Stimulated activated CD4-positive, alpha-beta T cell treated with anti-CD3 and anti-CD28 coated beads, Interleukin-1b, Interleukin-23, amount 100 ng/mL, for 4 hours (primary cell): Measurements from ENCODE around the gene PTBP3.

Source experiments
- DNase-seq, 2 donors: peaks; one replicate each; pipeline ENCODE4 v3.0.0-alpha.2; 2020; ENCODE audit warnings: low read depth in 2 of 2

The PTBP3 gene

DNA sequence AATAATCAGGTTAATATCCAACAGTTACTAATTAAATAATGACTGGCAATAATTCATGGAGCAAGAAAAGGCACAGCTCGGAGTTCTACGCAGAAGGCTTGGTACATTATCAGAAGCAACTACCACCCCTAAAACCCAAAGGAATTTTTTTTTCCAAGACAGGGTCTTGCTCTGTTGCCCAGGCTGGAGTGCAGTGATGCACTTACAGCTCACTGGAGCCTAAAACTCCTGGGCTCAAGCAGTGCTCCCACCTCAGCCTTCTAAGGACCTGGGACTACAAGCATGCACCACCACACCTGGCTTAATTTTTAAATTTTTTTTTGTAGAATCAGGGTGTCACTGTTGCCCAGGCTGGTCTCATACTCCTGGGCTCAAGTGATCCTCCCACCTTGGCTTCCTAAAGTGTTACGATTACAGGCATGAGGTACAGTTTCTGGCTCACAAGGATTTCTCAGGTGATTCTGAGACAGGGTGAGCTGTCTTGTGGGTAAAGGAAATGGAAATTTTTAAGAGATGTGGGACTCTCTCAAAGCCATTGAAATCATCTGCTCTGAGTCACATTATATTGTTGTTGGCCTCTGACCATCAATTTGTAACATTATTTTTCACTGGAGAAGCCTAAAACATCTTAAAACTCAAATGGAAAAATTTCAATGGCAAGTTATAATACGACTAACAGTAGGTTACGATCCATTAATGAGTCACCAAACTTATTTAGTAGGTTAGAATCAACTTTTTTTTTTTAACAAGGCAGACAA lies 26.8 kb upstream of the PTBP3 start:
- no peak for DNase-seq

DNA sequence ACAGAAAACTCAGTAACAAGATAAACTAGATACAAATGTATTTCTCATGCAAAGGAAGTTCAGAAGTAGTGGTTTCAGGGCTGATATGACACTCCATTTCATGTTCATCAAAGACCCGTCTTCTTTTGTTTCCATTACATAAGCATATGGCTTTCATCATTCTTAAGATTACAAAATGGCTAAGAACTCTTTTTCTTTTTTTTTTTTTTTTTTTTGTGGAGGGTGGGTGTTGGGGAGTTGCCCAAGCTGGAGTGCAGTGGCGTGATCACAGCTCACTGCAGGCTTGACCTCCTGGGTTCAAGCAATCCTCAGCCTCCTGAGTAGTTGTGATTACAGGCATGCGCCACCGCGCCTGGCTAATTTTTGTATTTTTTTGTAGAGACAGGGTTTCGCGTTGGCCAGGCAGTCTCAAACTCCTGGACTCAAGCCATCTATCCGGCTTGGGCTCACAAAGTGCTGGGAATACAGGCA lies 22.0 kb upstream of the PTBP3 start:
- DNase-seq = no peak

DNA sequence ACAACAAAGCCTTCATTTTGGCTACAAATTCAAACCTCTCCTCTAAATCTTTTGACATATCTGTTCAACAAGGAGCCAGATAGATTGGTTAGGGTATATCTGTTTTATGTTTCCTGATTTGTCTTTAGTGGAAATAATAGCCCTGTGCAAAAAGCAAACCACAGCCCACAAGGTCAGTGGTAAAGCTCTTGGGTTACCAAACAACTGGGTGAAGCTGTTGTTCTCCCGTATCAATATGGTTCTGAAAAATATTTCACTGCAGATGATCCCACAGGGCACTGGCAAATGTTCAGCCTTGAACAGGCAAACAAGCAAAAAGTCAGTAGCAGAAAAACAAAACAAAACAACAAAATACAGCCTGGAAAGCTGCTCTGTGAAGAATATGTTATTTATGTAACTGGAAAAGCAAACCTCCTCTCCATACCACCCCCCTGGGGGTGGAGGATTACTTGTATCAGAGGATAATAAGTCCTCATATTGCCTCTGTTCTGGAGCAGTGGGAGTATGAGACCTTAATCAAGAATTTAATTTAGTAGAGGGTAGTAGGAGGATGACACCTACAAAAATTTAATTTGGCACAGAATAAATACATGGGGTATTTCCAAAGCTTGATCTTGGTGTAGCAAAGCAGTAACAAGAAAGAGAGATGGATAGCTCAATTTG lies 20.8 kb upstream of the PTBP3 start:
- no peak for DNase-seq

DNA sequence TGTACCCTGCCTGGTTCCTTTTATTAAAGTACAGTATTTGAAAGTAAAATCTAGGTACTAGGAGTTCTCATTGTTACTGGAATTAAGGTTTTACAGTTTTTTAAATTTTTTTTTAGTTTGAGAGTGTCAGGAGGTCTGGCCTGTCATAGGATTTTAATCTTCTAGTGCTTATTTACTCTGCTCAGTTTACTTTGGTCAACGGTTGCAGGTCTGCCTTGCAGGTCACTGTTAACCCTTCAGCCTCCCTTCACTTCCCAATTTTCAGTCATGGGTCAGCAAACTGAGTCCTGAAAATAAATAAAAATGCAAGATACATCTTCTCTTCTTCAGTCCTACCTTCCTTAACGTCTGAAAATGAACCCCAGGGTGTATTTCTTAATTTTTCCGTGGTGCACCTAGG lies 18.8 kb upstream of the PTBP3 start:
- DNase-seq = no peak

DNA sequence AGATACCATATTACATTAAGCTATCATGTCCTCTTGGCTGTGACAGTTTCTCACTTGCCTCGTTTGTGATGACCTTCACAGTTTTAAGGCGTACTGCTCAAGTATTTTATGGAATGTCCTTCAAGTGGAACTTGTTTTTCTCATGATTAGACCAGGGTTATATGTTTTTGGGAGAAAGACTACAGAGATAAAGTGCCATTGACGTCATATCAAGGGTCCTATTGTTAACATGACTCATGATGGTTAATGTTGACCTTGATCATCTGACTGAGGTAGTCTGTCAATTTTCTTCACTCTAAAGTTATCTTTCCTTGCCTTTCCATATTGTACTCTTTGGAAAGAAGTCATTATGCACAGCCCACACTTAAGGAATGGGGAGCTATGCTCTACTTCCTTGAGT lies 17.8 kb upstream of the PTBP3 start:
- no peak for DNase-seq

DNA sequence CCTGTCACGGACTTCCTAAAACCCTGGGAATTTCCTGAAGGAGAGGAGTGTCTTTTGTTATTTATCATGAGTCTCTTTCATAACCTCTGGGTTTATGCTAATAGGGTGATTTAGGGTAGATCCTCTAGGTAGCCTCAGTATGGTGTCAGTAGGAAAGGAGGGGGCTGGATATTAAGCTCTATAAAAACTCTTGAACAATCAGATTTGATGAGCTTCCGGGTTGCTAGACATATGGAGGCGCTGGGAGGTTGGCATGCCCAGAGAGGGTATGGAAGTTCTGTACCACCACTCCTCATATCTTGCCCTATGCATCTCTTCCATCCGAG lies 15.6 kb upstream of the PTBP3 start:
- DNase-seq = no peak

DNA sequence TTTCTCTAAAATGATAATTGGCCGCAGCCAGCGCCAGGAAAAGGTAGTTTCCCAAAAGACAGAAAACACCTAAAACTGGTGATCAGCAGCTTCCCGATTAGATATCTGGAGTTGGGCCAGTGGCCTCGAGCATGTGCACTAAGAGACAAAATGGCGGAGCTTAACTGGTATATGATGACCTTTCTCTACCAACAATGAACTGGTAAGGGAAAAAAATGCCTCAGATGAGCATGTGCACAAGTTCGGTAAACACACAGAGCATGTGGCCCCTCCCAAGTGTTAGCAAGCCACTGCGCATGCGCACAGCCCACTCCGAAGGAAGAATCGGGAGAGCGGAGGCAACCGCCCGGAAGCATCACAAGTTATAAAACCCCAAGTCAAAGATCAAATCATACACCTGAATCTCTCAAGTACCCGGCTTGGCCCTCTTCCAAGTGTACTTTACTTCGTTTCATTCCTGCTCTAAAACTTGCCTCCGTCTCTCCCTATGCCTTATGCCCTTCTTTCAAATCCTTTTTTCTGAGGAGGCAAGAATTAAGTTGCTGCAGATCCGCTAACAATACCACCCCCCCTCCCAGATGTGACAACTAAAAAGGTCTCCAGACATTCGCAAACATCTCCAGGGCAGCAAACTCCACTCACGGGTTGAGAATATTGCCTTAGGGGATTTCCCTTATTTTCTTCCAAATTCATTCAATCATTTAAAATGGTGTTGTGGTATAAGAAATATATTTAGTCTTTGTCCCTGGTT lies 15.0 kb upstream of the PTBP3 start:
- peak; percentile 67 to 68 for DNase-seq

DNA sequence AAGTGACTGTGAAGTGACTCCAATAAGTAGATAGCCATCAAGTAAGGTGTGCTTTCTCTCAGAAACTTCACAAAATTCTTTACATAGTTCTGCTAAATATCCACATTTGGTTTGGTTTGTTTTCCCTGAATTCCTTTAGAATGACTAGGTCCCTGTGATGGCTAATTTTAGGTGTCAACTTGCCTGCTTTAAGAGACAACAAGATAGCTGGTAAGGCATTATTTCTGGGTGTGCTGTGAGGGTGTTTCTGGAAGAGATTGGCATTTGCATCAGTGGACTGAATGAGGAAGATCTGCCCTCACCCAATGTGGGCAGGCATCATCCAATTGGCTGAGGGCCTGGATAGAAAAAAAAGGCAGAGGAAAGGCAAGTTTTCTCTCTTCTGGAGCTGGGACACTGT lies 8.3 kb upstream of the PTBP3 start:
- DNase-seq = no peak

DNA sequence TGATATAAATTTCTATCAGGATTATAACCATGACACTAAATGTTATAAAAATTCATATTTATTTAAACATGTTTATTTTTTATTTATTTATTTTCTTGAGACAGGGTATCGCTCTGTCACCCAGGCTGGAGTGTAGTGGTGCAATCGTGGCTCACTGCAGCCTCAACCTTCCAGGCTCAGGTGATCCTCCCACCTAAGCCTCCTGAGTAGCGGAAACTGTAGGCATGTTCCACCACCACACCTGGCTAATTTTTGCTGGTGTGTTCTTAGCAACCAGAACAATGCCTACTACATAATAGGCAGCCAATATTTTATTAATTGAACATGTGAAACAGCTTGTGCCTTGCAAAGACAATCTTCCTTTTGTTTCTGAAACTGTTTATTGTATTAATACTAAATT lies 6.5 kb upstream of the PTBP3 start:
- no peak for DNase-seq

DNA sequence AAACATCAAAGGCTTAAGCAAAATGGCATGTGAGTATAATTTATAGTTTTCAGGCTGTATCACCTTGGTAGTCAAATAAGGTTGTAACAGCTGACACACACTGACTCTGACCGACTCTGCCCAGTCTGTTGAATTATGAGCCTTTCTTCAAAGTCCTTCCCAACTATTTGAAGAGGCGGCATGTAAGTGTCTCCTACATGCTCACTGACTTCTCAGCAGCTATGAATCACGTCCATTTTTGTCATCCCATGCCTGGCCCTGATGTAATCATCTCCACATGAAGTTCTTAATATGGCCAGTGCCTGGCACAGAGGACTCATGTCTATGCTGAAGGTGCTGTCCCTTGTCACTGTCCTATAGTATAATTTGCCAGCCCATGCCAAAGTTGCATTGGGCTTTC lies 5.1 kb upstream of the PTBP3 start:
- no peak for DNase-seq

DNA sequence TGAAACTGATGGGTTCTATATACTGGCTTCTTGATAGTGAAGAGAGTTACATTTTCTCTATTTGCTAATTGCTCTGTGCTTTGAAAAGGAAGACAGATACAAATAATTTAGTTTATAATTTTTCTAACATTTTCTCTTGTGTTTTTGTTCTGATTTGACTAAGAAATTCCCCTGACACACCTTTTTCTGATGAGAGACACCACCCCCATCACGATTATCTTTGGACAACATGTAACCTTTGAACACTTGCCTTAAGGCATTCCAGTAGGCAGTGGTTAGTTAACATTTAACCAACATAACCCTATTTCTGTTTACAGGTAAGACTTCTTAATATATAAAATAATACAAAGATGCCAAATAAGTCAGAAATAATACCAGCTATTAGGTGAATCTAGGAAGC lies 4.1 kb upstream of the PTBP3 start:
- DNase-seq = no peak

DNA sequence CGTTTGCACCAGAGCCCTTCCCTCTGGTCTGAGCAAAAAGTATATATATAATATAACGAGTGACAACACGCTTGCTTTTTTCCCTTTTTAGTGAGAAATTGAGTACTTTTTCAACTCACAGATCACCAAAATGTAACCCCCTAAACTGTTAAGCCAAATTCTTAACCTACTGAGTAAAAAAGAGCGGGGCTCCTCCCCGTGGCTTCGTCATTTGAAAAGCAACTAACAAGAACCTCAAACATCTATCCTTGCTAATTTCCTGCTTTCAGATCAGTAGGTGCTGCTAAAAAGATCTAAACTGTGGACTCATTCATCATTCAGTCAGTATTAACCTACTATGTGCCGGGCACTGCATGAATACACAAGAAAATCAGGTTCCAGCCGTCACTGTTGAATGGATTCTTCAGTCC lies 1.0 kb upstream of the PTBP3 start:
- DNase-seq = peak in 1 of 2 donors; percentile 26

DNA sequence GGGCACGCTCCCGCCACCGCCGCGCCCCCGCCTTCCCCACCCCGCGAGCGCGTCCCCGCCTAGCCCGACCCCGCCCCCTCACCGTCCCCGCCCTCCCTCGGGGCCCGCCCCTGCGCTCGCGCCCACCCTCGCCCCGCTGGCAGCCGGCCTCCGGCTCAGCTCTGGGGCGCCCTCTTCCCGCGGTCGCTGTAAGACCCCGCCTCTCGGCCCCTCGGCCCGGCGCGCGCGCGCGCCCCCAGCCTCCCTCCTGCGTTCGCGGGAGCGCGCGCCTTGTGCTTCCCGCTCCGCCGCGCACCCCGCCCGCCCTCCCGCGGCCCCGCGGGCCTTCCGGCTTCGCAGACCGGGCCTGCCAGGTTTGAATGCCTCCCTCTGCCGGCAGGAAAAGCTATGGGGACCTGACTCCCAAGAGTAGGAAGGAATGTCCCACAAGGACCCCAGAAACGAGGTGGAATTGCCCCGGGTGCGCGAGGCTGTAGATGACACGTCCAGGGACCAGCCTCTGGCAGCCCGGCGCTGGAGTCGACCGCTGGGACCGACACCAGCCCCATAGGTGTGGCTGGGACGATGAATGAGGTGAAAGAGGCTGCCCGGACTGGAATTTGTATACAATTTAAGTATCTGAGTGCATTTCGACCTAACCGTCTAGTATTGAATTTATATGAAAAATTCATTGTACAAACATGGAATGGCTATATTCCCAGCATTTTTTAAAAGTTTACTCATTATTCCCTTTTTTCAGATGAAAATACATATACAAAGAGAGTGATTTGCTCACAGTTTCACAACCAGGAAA lies 416 bp upstream of the PTBP3 start:
- DNase-seq = peak; percentile 93 to 94

DNA sequence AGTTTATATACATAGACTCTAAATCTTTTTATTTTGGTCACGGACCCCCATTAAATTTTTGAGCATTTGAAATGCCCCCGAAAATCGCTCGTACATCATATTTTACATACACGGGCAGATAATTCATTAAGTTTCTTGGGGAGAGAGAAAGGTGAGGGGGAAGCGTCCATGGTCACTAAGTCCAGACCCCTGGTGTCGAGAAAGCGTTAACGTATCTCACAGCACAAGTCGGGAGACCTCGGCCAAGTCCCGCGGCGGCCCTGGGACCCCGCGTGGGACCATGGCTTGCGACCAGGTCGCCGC lies 794 bp downstream of the PTBP3 start:
- no peak for DNase-seq

DNA sequence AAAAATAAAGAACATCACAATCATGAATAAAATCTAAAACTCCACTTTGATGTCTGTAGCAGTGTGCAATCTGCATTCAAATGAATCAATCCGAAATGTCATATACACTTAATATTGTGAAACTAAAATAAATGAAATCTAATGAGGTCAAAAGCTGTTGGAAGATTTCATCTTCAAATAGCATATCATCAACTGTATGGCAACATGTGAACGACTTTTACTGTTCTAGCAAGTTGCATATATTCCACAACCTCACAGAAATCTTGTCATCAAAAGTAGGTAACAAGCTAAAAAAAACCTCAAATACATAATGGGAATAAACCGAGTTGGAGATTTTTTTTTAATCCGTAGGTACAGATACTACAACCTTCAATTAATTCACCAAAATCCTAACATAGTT lies 1.2 kb downstream of the PTBP3 start:
- DNase-seq = no peak

DNA sequence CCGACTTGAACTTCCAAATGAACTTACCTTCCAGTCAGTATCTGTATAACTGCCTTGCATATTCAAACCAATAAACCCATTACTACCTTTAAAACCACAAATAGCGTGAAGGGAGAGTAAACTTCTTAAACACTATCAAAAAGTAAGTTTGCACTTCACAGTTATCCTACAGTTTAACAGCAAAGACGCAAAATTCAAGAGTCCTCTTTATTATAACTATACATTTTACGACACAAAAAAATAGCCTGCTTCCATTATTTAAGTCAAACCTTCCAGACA lies 1.8 kb downstream of the PTBP3 start:
- no peak for DNase-seq

DNA sequence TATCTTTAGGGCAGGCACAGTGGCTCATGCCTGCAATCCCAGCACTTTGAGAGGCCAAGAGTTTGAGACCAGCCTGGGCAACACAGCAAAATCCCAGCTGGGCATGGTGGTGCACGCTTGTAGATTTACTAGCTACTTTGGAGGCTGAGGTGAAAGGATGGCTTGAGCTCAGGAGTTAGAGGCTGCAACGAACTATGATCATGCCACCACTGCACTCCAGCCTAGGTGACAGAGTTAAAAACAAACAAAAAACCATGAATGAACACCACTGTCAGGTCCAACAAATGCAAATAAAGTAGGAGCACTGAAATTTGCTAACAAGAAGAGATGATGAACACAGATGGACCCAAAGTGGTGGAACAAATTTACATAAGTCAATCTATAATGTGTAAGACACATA lies 4.9 kb downstream of the PTBP3 start:
- no peak for DNase-seq

DNA sequence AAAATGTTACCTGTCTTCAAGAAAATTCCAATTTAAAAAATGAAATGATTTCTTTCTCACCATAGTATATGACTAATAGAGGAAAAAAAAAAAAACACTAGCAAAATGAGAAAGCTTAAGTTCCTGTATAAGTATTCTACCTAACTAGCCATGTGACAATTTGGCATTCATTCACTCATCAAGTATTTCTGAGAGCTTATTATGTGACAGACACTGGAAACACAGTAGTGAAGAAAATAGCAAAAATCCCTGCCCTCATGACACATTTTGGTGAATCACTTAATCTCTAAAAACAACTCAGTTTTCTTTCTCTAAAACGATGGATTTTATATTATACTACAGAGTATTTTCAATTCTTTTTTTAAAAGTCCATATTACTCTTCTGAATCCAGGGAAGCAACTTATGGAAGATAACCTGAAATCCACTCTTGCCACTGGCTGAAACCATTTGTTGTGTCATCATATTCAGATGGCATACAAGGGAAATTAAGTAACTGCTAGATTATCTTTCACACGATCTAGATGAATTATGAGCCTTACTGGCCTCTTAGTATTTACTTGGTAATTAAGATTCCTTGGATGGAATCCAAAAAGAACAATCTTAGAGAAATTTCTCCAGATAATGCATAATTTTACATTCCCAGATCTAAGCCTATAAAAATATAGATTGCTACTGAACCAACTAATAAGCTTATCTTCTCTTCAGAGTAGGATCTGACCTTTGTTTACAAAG lies 5.5 kb downstream of the PTBP3 start:
- DNase-seq = no peak

DNA sequence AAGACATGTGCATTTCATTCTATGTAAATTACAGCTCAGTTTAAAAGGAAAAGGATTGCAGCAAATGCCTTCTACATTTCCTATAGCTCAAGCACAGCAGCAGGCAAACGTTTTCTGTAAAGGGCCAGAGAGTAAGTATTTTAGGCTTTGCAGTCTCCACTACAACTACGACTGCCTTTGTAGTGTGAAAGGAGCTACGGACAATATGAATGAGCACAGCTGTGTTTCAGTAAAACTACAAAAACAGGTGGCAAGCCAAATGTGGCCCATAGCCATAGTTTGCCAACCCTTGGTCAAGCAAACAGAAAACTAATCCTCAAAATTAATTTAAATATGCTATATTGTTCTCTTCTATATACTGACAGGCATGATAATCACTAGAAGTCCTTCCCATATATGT lies 7.2 kb downstream of the PTBP3 start:
- no peak for DNase-seq

DNA sequence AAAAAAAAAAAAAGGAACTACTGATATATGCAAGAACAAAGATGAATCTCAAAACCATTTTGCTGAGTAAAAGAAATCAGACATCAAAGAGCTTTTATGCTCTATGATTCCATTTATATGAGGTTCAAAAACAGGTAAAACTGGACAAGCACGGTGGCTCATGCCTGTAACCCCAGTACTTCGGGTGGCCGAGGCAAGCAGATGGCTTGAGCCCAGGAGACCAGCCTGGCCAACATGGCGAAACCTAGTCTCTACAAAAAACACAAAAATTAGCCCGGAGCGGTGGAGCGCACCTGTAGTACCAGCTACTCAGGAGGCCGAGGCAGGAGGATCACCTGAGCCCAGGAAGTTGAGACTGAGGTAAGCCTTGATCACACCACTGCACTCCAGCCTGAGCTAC lies 7.8 kb downstream of the PTBP3 start:
- DNase-seq = no peak

DNA sequence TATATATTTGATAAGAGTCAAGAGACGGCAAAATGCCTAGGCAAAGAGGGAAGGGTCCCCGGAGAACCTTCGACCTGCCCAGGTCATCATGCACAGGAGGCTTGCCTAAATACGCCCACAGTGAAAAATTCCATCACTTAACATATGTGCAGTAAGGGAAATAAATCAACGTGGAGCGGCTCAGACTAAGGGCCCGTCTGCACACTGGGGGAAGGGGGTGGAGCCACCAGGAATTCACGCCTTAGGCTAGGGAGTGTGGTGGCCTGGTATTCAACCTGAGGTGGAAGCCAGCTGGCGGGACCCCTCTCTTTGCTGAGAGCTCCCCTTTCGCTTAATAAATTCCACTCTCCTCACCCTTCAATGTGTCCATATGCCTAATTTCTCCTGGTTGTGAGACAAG lies 8.3 kb downstream of the PTBP3 start:
- no peak for DNase-seq

DNA sequence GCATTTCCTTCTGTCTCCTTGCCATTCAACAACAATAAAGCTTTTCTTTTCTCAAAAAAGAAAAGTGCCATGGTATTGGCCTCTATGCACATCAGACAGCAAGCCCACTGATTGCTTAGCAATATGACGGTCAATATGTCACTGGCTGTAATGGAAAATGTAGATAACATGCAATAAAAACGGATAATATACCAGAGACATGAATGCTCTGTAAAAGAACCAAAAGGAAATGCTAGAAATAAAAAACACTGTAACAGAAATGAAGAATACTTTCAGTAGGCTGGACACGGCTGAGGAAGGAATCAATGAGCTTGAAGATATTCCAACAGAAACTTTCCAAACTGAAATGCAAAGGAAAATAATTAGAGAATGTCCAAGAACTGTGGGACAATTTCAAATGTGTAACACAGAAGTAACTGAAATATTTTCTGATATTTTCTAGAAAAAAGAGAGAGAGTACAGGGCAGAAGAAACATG lies 10.0 kb downstream of the PTBP3 start:
- DNase-seq = no peak
